ENCODE results near the gene ABCC3. TPM values are rescaled to one million over a fixed set of nuclear protein-coding genes. Genes with fewer than 3 reads are reported as not detected.

Gene ABCC3
- total RNA-seq, 1 experiment from 2014 or later, result 88.0 TPM

- H3K4me1 Mint-ChIP-seq (ENCODE audit: low read depth, unreplicated experiment), result no peaks in the 10 kb centered on the region
- H3K27ac Mint-ChIP-seq (ENCODE audit: unreplicated experiment), result no peak overlapping the region
These were observed 22.4 kb upstream of the ABCC3 start for GRCh38 chr17:50612281-50612680.

DNA sequence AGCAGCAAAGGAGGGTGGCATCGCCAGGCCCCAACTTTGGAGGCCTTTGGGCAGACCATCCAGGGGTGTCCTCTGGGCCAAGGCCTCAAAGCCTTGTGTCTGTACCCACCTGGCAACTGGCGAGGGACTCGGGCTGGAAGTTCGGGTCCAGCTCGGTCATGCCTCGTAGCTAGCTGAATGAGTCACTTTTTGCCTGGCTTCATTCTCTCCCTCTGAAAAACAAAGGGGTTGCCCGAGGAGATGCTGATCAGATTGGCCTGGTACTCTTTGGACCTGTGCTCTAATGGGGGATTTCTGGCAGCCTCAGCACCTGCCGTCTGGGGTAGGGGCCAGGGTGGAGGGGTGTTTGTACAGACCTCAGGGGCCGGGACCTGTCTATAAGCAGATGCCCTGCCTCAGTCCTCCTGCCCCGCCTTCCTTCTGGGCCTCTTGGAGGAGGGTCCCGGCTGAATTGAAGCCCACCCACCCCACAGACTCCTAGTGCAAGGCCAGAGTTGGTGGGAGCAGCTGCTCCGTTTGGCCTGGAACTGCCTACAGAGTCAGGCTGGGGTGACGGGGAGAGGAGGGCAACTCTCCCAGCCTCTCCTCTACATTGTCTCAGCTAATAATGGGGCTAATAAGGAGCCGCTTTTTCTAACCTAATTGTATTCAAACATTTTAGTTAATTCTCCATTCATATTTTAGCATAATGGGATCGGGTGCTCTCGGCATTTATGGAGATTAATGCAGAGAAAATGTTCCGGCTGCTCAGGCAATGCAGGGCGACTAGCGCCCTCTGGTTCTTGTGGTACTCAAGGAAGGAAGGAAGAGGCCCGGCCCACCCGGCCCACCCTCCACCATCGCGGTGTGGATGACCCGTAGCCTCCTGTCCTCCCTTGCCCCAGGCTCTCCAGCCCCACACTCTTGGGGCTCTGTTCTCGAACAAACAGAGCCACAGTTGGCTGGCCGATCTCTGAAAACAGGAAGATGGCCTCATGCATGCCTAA is 21.4 kb upstream of the ABCC3 start:
- Mint-ChIP-seq H3K27ac (ENCODE audit: unreplicated experiment) (no peak overlapping the region), H3K36me3 (ENCODE audit: insufficient read depth, unreplicated experiment) (no peaks in the 10 kb centered on the region), H3K9me3 (ENCODE audit: low read depth, unreplicated experiment) (no peaks in the 10 kb centered on the region), H3K4me3 (ENCODE audit: low read depth, unreplicated experiment) (no peak overlapping the region), H3K27me3 (ENCODE audit: unreplicated experiment) (peaks cover 72% of the 10 kb centered on the region), H3K4me1 (ENCODE audit: low read depth, unreplicated experiment) (no peaks in the 10 kb centered on the region)
- BruUV-seq (replicated peaks), result no TSS peak
- intact Hi-C loops (cut with micrococcal nuclease; ENCODE audit: unreplicated experiment), result no loop called here
- DNase-seq, result no peak
- CTCF ChIA-PET, result interaction anchor here (1.3 kb wide), 1 partner anchor 13 kb away, joined by 3 read pairs; no protein-coding TSS in a partner anchor
- TF ChIP-seq, protein P1, sequence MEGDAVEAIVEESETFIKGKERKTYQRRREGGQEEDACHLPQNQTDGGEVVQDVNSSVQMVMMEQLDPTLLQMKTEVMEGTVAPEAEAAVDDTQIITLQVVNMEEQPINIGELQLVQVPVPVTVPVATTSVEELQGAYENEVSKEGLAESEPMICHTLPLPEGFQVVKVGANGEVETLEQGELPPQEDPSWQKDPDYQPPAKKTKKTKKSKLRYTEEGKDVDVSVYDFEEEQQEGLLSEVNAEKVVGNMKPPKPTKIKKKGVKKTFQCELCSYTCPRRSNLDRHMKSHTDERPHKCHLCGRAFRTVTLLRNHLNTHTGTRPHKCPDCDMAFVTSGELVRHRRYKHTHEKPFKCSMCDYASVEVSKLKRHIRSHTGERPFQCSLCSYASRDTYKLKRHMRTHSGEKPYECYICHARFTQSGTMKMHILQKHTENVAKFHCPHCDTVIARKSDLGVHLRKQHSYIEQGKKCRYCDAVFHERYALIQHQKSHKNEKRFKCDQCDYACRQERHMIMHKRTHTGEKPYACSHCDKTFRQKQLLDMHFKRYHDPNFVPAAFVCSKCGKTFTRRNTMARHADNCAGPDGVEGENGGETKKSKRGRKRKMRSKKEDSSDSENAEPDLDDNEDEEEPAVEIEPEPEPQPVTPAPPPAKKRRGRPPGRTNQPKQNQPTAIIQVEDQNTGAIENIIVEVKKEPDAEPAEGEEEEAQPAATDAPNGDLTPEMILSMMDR (IDR thresholded peaks at IDR 0.05; ENCODE audit: unreplicated experiment), result no peak

More at GRCh38 chr17:50612281-50612680, 22.4 kb upstream of the ABCC3 start:
- CTCF ChIA-PET, result interaction anchor here (1.3 kb wide), 1 partner anchor 14 kb away, joined by 3 read pairs; no protein-coding TSS in a partner anchor
- H3K27me3 Mint-ChIP-seq (ENCODE audit: unreplicated experiment), result peaks cover 81% of the 10 kb centered on the region
- intact Hi-C loops (cut with micrococcal nuclease; ENCODE audit: unreplicated experiment), result no loop called here
- no TSS peak for BruUV-seq (replicated peaks)
- no peaks in the 10 kb centered on the region for H3K36me3 Mint-ChIP-seq (ENCODE audit: insufficient read depth, unreplicated experiment)
- DNase-seq, result no peak
- TF ChIP-seq, protein P1 (IDR thresholded peaks at IDR 0.05; ENCODE audit: unreplicated experiment), result no peak
- no peak overlapping the region for H3K4me3 Mint-ChIP-seq (ENCODE audit: low read depth, unreplicated experiment)
- no peaks in the 10 kb centered on the region for H3K9me3 Mint-ChIP-seq (ENCODE audit: low read depth, unreplicated experiment)

DNA sequence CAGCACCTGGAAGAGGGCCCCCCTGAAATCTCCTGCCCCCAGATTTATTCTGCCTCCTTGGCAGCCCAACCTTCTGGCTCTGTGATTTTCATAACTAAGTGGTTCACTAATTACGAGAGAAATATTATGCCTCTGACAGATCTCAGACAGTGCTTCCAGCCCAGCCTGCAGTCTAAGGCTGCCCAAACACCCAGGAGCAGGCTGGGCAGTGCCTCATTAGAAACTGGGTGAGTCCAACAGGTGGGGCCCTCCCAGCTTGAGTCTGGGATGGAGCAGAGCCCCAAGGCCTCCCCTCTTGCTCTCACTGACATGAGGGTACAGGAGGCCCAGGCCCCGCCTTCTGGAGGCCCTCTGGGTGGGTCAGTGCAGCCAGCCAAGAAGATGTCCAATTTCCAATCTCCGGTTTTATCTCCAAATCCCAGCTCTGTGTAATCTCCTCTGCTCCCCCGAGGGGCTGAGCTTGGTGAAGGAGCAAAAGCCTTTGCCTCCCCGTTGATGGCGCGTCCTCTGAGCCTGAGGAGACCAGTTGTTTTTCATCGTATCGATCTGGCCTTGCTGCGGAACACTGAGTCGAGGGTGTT is 20.1 kb upstream of the ABCC3 start:
- no peak for DNase-seq
- peaks cover 6% of the 10 kb centered on the region for H3K4me1 Mint-ChIP-seq (ENCODE audit: low read depth, unreplicated experiment)
- CTCF ChIA-PET, result interaction anchor here (4.3 kb wide), 1 partner anchor 13 kb away, joined by 22 read pairs; no protein-coding TSS in a partner anchor
- H3K4me3 Mint-ChIP-seq (ENCODE audit: low read depth, unreplicated experiment), result no peak overlapping the region
- H3K9me3 Mint-ChIP-seq (ENCODE audit: low read depth, unreplicated experiment), result no peaks in the 10 kb centered on the region
- no peaks in the 10 kb centered on the region for H3K36me3 Mint-ChIP-seq (ENCODE audit: insufficient read depth, unreplicated experiment)
- intact Hi-C loops (cut with micrococcal nuclease; ENCODE audit: unreplicated experiment), result no loop called here
- peaks cover 67% of the 10 kb centered on the region for H3K27me3 Mint-ChIP-seq (ENCODE audit: unreplicated experiment)
- no peak overlapping the region for H3K27ac Mint-ChIP-seq (ENCODE audit: unreplicated experiment)
- TF ChIP-seq, protein P1 (IDR thresholded peaks at IDR 0.05; ENCODE audit: unreplicated experiment), result no peak
- no TSS peak for BruUV-seq (replicated peaks)

DNA sequence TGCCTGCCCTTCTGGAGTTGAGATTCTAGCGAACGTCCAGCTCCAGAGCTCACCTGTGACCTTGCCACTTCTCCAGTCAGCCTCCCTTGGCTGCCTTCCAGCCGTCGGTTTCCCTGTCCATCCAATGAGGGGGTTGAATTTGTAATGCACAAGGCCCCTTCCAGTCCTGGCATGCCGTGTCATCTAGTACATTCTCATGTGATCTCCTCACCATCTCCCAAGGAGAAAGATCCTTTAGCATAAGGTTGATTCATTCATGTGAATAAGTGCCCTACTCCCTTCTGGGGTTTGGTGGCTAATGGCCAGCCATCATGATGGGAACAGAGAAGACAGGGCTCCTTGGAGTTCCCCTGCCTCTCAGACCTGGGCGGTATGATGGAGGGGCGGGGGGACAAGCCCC is 18.9 kb upstream of the ABCC3 start:
- BruUV-seq (replicated peaks), result no TSS peak
- CTCF ChIA-PET, result interaction anchor here (1.1 to 4.3 kb wide), 2 partner anchors 11 to 65 kb away, joined by 3 to 22 read pairs; no protein-coding TSS in a partner anchor

More for the DNA sequence above, 18.9 kb upstream of the ABCC3 start:
- Mint-ChIP-seq H3K4me1 (ENCODE audit: low read depth, unreplicated experiment) (peaks cover 9% of the 10 kb centered on the region), H3K9me3 (ENCODE audit: low read depth, unreplicated experiment) (no peaks in the 10 kb centered on the region), H3K36me3 (ENCODE audit: insufficient read depth, unreplicated experiment) (no peaks in the 10 kb centered on the region), H3K4me3 (ENCODE audit: low read depth, unreplicated experiment) (no peak overlapping the region), H3K27me3 (ENCODE audit: unreplicated experiment) (peaks cover 67% of the 10 kb centered on the region), H3K27ac (ENCODE audit: unreplicated experiment) (no peak overlapping the region)
- no peak for DNase-seq
- TF ChIP-seq, protein P1 (IDR thresholded peaks at IDR 0.05; ENCODE audit: unreplicated experiment), result no peak
- intact Hi-C loops (cut with micrococcal nuclease; ENCODE audit: unreplicated experiment), result no loop called here
